ENCODE data around the gene THBD.

DNA sequence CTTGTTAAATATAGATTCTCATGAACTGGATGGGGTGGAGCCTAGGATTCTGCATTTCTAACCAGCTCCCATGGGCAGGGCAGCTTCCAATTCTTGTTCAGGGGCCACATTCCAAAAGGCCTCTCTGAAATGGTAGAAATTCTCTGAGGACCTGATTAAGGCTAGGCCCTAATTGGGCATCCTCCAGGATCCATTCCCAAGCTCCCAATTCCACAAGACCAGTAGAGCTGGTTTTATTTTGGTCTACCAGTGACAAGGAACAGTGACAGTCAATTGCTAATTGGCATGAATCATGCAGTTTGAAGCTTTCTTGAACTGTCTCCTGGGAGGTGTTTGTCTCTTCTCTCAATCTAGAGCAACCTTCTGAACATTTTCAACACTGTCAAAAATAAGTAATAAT is 3.0 kb downstream of the THBD start:
- TF ChIP-seq CTCF (IDR thresholded peaks at IDR 0.05; ENCODE audit: low read length) (no peak), EZH2 (IDR thresholded peaks at IDR 0.05; ENCODE audit: borderline replicate concordance, low read length) (no peak)
